GM19452 (cell line): ENCODE measurements around the gene BRD7.
A peak's percentile ranks its signal among the peaks of the same experiment; 100 is the strongest.

Source experiments
- ATAC-seq: cut with Tn5 transposase; IDR thresholded peaks from one replicate; pipeline ENCODE4 v1.9.1; 2021; ENCODE audit not compliant: unreplicated experiment

The BRD7 gene

GRCh38 chr16:50291719-50292565 lies 76.8 kb downstream of the BRD7 start:
- no peak for ATAC-seq

GRCh38 chr16:50290856-50291255 lies 77.9 kb downstream of the BRD7 start:
- no peak for ATAC-seq

GRCh38 chr16:50289950-50290764 lies 78.6 kb downstream of the BRD7 start:
- no peak for ATAC-seq

- no peak for ATAC-seq
These were observed 79.9 kb downstream of the BRD7 start for GRCh38 chr16:50288920-50289319.

- ATAC-seq: no peak
These were observed 80.8 kb downstream of the BRD7 start for GRCh38 chr16:50288026-50288425.

GRCh38 chr16:50286681-50287080 lies 82.1 kb downstream of the BRD7 start:
- ATAC-seq: no peak

GRCh38 chr16:50285406-50286003 lies 83.3 kb downstream of the BRD7 start:
- no peak for ATAC-seq

GRCh38 chr16:50284131-50284911 lies 84.5 kb downstream of the BRD7 start:
- no peak for ATAC-seq

GRCh38 chr16:50282955-50283631 lies 85.7 kb downstream of the BRD7 start:
- no peak for ATAC-seq

GRCh38 chr16:50282010-50282538 lies 86.7 kb downstream of the BRD7 start:
- ATAC-seq: peak; percentile 92

- no peak for ATAC-seq
These were observed 87.3 kb downstream of the BRD7 start for GRCh38 chr16:50281391-50282009.

GRCh38 chr16:50280932-50281331 lies 87.9 kb downstream of the BRD7 start:
- ATAC-seq: no peak

GRCh38 chr16:50279504-50279865 lies 89.3 kb downstream of the BRD7 start:
- ATAC-seq: no peak

- ATAC-seq: no peak
These were observed 90.5 kb downstream of the BRD7 start for GRCh38 chr16:50278251-50278650.

- no peak for ATAC-seq
These were observed 91.8 kb downstream of the BRD7 start for GRCh38 chr16:50276801-50277555.

GRCh38 chr16:50276326-50276640 lies 92.5 kb downstream of the BRD7 start:
- ATAC-seq: no peak

GRCh38 chr16:50275428-50276325 lies 93.1 kb downstream of the BRD7 start:
- ATAC-seq: no peak

- no peak for ATAC-seq
These were observed 93.7 kb downstream of the BRD7 start for GRCh38 chr16:50275098-50275415.
